ENCODE data around the gene KCNQ2.

DNA sequence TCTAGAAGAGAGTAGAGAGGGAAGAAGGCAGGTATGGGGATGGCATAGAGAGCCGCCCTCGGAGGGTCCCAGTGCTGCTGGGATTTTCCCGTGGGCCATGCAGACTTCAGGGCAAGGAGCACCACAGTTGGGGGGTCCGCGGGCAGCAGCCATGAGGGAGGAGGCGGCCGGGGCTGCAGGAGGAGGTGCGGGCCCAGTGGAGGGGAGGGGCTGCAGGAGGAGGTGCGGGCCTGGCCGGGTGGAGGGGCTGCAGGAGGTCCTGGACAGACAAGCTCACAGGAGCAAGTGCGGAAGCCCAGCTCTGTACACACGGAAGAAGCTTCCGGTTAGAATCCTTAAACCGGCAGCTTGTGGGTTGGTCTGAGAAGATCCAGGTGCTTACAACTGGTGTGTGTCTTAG, 76.7 kb downstream of the KCNQ2 start:
- TF ChIP-seq, protein P1, sequence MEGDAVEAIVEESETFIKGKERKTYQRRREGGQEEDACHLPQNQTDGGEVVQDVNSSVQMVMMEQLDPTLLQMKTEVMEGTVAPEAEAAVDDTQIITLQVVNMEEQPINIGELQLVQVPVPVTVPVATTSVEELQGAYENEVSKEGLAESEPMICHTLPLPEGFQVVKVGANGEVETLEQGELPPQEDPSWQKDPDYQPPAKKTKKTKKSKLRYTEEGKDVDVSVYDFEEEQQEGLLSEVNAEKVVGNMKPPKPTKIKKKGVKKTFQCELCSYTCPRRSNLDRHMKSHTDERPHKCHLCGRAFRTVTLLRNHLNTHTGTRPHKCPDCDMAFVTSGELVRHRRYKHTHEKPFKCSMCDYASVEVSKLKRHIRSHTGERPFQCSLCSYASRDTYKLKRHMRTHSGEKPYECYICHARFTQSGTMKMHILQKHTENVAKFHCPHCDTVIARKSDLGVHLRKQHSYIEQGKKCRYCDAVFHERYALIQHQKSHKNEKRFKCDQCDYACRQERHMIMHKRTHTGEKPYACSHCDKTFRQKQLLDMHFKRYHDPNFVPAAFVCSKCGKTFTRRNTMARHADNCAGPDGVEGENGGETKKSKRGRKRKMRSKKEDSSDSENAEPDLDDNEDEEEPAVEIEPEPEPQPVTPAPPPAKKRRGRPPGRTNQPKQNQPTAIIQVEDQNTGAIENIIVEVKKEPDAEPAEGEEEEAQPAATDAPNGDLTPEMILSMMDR (IDR thresholded peaks at IDR 0.05) = no peak
- no peak for TF ChIP-seq POLR2A (IDR thresholded peaks at IDR 0.05)
